T-cell (primary cell): Measurements from ENCODE around the gene OR5D13. TPM values are rescaled to one million over a fixed set of nuclear protein-coding genes. Genes with fewer than 3 reads are reported as not detected.

Experiments
- ATAC-seq, 4 experiments: fragments of 200-7000 bp in 3 of 4; fragments of 150-1000 bp in 1 of 4; cut with Tn5 transposase; replicated peaks in 1 of 4; 1 replicate in 3 of 4; 2 replicates in 1 of 4; pipeline ENCODE4 v1.10.0; 2021; ENCODE audit warnings: moderate library complexity in 3 of 4, mild to moderate bottlenecking in 2 of 4, moderate number of reproducible peaks in 1 of 4
- CTCF ChIA-PET, 2 donors: fragments of 300-600 bp; sonication (Branson Sonifier 250); formaldehyde crosslinking; loops; one replicate each; lab custom pipeline; 2022; ENCODE audit warnings: antibody characterized with exemption in 2 of 2; lab: Charles Lee
- POLR2A ChIA-PET, 2 donors: fragments of 300-600 bp; sonication (Branson Sonifier 250); formaldehyde crosslinking; loops; one replicate each; lab custom pipeline; 2022; ENCODE audit warnings: antibody characterized with exemption in 2 of 2; lab: Charles Lee
- DNase-seq, 35 experiments: peaks; one replicate each; pipeline versions ENCODE4 v3.0.0 to v3.0.0-alpha.2; 2013 to 2023
- H3K27ac ChIP-seq: one replicate; pipeline ENCODE4 v1.5.1; 2013; ENCODE audit warnings: low read length
- H3K27me3 ChIP-seq, 2 experiments: replicated peaks in 1 of 2; 1 replicate in 1 of 2; 2 replicates in 1 of 2; pipeline versions ENCODE4 v1.6.1 to v1.7.0; 2013; ENCODE audit warnings: low read length in 1 of 2, mixed read lengths in 1 of 2; ENCODE audit not compliant: control insufficient read depth in 2 of 2, insufficient read depth in 2 of 2; ENCODE audit errors: extremely low read depth in 1 of 2
- H3K36me3 ChIP-seq, 2 donors: 1 replicate in 1 of 2; 2 replicates in 1 of 2; pipeline versions ENCODE4 v1.6.1 to v1.7.0; 2013; ENCODE audit warnings: low read length in 1 of 2; ENCODE audit not compliant: control insufficient read depth in 2 of 2, insufficient read depth in 1 of 2; ENCODE audit errors: extremely low read depth in 1 of 2
- H3K4me1 ChIP-seq, 2 experiments: 1 replicate in 1 of 2; 2 replicates in 1 of 2; pipeline versions ENCODE4 v1.6.1 to v1.7.0; 2013; ENCODE audit warnings: low read length in 2 of 2, mixed read lengths in 1 of 2; ENCODE audit not compliant: insufficient read depth in 2 of 2, control insufficient read depth in 1 of 2; ENCODE audit errors: extremely low read depth in 1 of 2
- H3K4me3 ChIP-seq, 2 donors: 1 replicate in 1 of 2; 2 replicates in 1 of 2; pipeline versions ENCODE4 v1.5.1 to v1.7.0; 2013; ENCODE audit warnings: mild to moderate bottlenecking in 2 of 2, low read length in 1 of 2, moderate library complexity in 1 of 2; ENCODE audit not compliant: control insufficient read depth in 1 of 2; ENCODE audit errors: extremely low read depth in 1 of 2
- H3K9me3 ChIP-seq: 2 replicates; pipeline ENCODE4 v1.7.0; 2013
- H3K27ac Mint-ChIP-seq, 2 donors: one replicate each; pipeline ENCODE4 v1.8.0; 2020 to 2021; ENCODE audit warnings: mild to moderate bottlenecking in 2 of 2, mixed read lengths in 2 of 2
- H3K27me3 Mint-ChIP-seq, 2 donors: one replicate each; pipeline ENCODE4 v1.8.0; 2021 to 2022; ENCODE audit warnings: mixed read lengths in 2 of 2
- H3K36me3 Mint-ChIP-seq: one replicate; pipeline ENCODE4 v1.8.0; 2021; ENCODE audit warnings: mixed read lengths
- H3K4me1 Mint-ChIP-seq, 3 donors: one replicate each; pipeline ENCODE4 v1.8.0; 2020 to 2022; ENCODE audit warnings: mixed read lengths in 3 of 3, mild to moderate bottlenecking in 1 of 3
- H3K4me3 Mint-ChIP-seq, 3 donors: one replicate each; pipeline ENCODE4 v1.8.0; 2020 to 2022; ENCODE audit warnings: mild to moderate bottlenecking in 3 of 3, mixed read lengths in 3 of 3, moderate library complexity in 3 of 3
- H3K9me3 Mint-ChIP-seq, 3 donors: one replicate each; pipeline ENCODE4 v1.8.0; 2020 to 2022; ENCODE audit warnings: mixed read lengths in 3 of 3
- WGBS: methylation state at CpG from one replicate; pipeline ENCODE4 v1.1.5; 2013; ENCODE audit warnings: missing lambda C conversion rate; ENCODE audit not compliant: insufficient coverage; 5-methylcytosine and 5-hydroxymethylcytosine counted together
- total RNA-seq, 35 experiments: library from RNA in 6 of 35; stranded (reverse) in 6 of 35; fragments of 120-200 nt in 1 of 35; gene quantifications; one replicate each; pipeline versions ENCODE4 v1.2.1 to v1.2.4 and lab custom pipeline; 2013 to 2026

Gene OR5D13
- total RNA-seq, 5 donors from 2014 or later (not counting 1 experiment from before 2014, with no cell fraction given) = not detected

DNA sequence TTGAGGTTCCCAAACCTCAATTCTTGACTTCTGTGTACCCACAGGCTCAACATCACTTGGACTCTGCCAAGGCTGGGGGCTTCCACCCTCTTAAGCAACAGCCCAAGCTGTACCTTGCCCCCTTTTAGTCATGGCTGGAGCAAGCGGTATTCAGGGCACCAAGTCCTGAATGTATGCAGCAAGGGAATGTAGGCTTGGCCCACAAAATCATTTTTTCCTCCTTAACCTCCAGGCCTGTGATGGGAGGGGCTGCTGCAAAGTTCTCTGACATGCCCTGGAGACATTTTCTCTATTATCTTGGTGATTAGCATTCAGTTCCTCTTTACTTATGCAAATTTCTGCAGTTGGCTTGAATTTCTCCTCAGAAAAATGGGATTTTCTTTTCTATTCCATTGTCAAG, 33.0 kb downstream of the OR5D13 start:
- Mint-ChIP-seq H3K9me3 (peaks cover 15 to 48% (median 25%) of the 10 kb centered on the region in 3 donors), H3K4me3 (no peak overlapping the region), H3K27ac (no peak overlapping the region), H3K27me3 (no peaks in the 10 kb centered on the region), H3K36me3 (no peaks in the 10 kb centered on the region), H3K4me1 (no peaks in the 10 kb centered on the region)
- Histone ChIP-seq H3K27ac (no peak overlapping the region), H3K9me3 (peaks cover 5% of the 10 kb centered on the region), H3K4me1 (no peaks in the 10 kb centered on the region), H3K27me3 (no peaks in the 10 kb centered on the region), H3K4me3 (no peak overlapping the region), H3K36me3 (no peaks in the 10 kb centered on the region)
- ATAC-seq (no peak), DNase-seq (no peak)
- WGBS = no CpG with 5 or more reads among the region's 1 CpG
- ChIA-PET POLR2A (no interaction called here), CTCF (no interaction called here)

DNA sequence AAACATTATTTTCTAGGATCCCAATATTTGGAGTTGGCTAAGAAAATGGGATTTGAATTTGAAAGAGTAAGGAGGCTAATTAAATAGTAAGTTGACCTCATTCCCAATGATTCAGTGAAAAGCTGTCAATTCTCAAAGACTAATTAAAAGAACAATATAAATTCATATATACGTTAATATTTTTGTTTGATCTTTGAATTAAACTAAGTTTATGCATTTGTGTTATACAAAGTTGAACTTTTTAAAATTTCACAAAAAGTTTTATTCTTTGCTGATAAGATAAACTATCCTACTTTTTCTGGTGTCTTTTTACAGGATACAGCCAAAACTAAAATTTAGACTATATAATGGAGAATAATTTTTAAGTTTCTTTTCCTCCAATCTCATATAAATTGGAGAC, 37.8 kb downstream of the OR5D13 start, which contains the start of gene OR5L1:
Gene OR5L1 (plus strand): TSS at position 301 of the 400 bp plus-strand sequence. CDS start 100 bp downstream, outside the sequence.
- ATAC-seq (no peak), DNase-seq (no peak)
- H3K27me3 ChIP-seq = no peaks in the 10 kb centered on the region
- Mint-ChIP-seq H3K4me1 (no peaks in the 10 kb centered on the region), H3K9me3 (peaks cover 20 to 41% (median 21%) of the 10 kb centered on the region in 3 donors), H3K27ac (no peak within 1 kb of the TSS), H3K4me3 (no peak within 1 kb of the TSS), H3K36me3 (no peaks in the 10 kb centered on the region), H3K27me3 (no peaks in the 10 kb centered on the region)
- H3K4me1 ChIP-seq = no peaks in the 10 kb centered on the region
- CTCF ChIA-PET = no interaction called here
- WGBS = no CpG with 5 or more reads among the region's 1 CpG
- no peak within 1 kb of the TSS for H3K4me3 ChIP-seq
- H3K27ac ChIP-seq = no peak within 1 kb of the TSS
- POLR2A ChIA-PET = no interaction called here
- H3K9me3 ChIP-seq = no peaks in the 10 kb centered on the region
- H3K36me3 ChIP-seq = no peaks in the 10 kb centered on the region

DNA sequence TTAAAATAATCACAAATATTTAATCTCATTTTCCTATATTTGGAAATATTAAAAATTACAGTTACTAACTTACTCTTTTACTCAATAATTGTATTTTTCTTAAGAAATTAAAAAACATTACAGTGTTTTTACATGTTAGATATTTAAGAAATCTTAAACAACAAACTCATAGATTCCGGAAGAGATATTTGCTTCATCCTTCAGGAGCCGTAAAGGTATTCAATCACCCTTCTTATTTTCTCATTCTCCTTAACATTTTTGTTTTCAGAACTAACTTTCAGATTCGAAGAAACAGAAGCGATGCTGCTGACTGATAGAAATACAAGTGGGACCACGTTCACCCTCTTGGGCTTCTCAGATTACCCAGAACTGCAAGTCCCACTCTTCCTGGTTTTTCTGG, 46.1 kb downstream of the OR5D13 start, which contains the start of gene OR5D18:
Gene OR5D18 (plus strand): TSS at position 301 of the 400 bp plus-strand sequence. CDS start 0 bp downstream, at position 301.
- POLR2A ChIA-PET = no interaction called here
- no peaks in the 10 kb centered on the region for H3K4me1 Mint-ChIP-seq
- Histone ChIP-seq H3K36me3 (no peaks in the 10 kb centered on the region), H3K27ac (no peak within 1 kb of the TSS), H3K4me1 (no peaks in the 10 kb centered on the region), H3K27me3 (no peaks in the 10 kb centered on the region), H3K4me3 (no peak within 1 kb of the TSS), H3K9me3 (peaks cover 3% of the 10 kb centered on the region)
- H3K27ac Mint-ChIP-seq = no peak within 1 kb of the TSS
- H3K36me3 Mint-ChIP-seq = no peaks in the 10 kb centered on the region
- peaks cover 21 to 31% (median 26%) of the 10 kb centered on the region in 3 donors for H3K9me3 Mint-ChIP-seq
- no peak for DNase-seq
- ATAC-seq = no peak
- 80% methylated on average over 2 of the region's 5 CpGs for WGBS
- CTCF ChIA-PET = no interaction called here
- H3K27me3 Mint-ChIP-seq = no peaks in the 10 kb centered on the region
- H3K4me3 Mint-ChIP-seq = no peak within 1 kb of the TSS

Other genes starting within 250 kb of the OR5D13 start
- gene OR4C15, start 219.0 kb upstream of the OR5D13 start, total RNA-seq = not detected
- not detected for gene OR4C16, start 201.3 kb upstream of the OR5D13 start, total RNA-seq
- gene OR4C11, start 165.8 kb upstream of the OR5D13 start, total RNA-seq = not detected
- gene OR4P4, start 138.3 kb upstream of the OR5D13 start, total RNA-seq = not detected
- not detected for gene OR4S2, start 125.1 kb upstream of the OR5D13 start, total RNA-seq
- gene OR4C6, start 111.2 kb upstream of the OR5D13 start, total RNA-seq = not detected
- not detected for gene OR5D14, start 22.1 kb downstream of the OR5D13 start, total RNA-seq
- not detected for gene OR5L1, start 37.9 kb downstream of the OR5D13 start, total RNA-seq
- gene OR5D18, start 46.2 kb downstream of the OR5D13 start, total RNA-seq = not detected
- not detected for gene OR5L2, start 53.8 kb downstream of the OR5D13 start, total RNA-seq
- gene OR5D16, start 65.3 kb downstream of the OR5D13 start, total RNA-seq = not detected
- not detected for gene TRIM51, start 109.9 kb downstream of the OR5D13 start, total RNA-seq
- not detected for gene OR5W2, start 141.1 kb downstream of the OR5D13 start, total RNA-seq
- not detected for gene OR5I1, start 163.0 kb downstream of the OR5D13 start, total RNA-seq
- gene OR10AG1, start 196.5 kb downstream of the OR5D13 start, total RNA-seq = not detected
- not detected for gene OR5F1, start 221.2 kb downstream of the OR5D13 start, total RNA-seq